ENCODE data around the gene CACNB2. TPM values are rescaled to one million over a fixed set of nuclear protein-coding genes. Genes with fewer than 3 reads are reported as not detected.

Gene CACNB2
- total and polyA plus RNA-seq, 4 donors, result 0.38 to 3.1 (median 0.83) TPM

- H3K36me3 ChIP-seq (ENCODE audit: control insufficient read depth in 4 of 4, insufficient read depth in 3 of 4, low read depth in 1 of 4, low read length in 3 of 4), result no peaks in the 10 kb centered on the region
- no peaks in the 10 kb centered on the region for H3K9me3 ChIP-seq (ENCODE audit: control insufficient read depth in 4 of 4, low read length in 3 of 4)
- whole genome bisulfite sequencing, result 90% methylated on average over 6 of the region's 6 CpGs
- no peak overlapping the region for H3K9ac ChIP-seq (ENCODE audit: low read depth in 1 of 2, low read length in 2 of 2)
- TF ChIP-seq JUND (IDR thresholded peaks at IDR 0.05) (no peak), FOXA2 (IDR thresholded peaks at IDR 0.05) (no peak), HNF4A (conservative IDR thresholded peaks at IDR 0.05) (no peak), FOXA1 (IDR thresholded peaks at IDR 0.05) (no peak), REST (IDR thresholded peaks at IDR 0.05) (no peak), RAD21 (IDR thresholded peaks at IDR 0.05) (no peak), SP1 (IDR thresholded peaks at IDR 0.05) (no peak), RXRA (IDR thresholded peaks at IDR 0.05) (no peak), GABPA (IDR thresholded peaks at IDR 0.05 in 1 of 2, conservative IDR thresholded peaks at IDR 0.05 in 1 of 2) (no peak), YY1 (IDR thresholded peaks at IDR 0.05) (no peak), MAX (IDR thresholded peaks at IDR 0.05) (no peak), HNF4G (IDR thresholded peaks at IDR 0.05) (no peak), ZBTB33 (IDR thresholded peaks at IDR 0.05) (no peak)
- no peaks in the 10 kb centered on the region for H3K4me1 ChIP-seq (ENCODE audit: control insufficient read depth in 4 of 4, insufficient read depth in 4 of 4, low read length in 3 of 4)
- DNase-seq (ENCODE audit: low spot score), result no peak
- H3K27ac ChIP-seq (ENCODE audit: low read depth in 1 of 2, low read length in 2 of 2), result no peak overlapping the region
- H3K4me3 ChIP-seq (ENCODE audit: low read depth in 1 of 3, low read length in 3 of 3), result no peak overlapping the region
- H3K27me3 ChIP-seq (ENCODE audit: control insufficient read depth in 4 of 4, insufficient read depth in 4 of 4, low read length in 3 of 4), result no peaks in the 10 kb centered on the region
Measured at GRCh38 chr10:18450298-18450697, 310.1 kb downstream of the CACNB2 start.

GRCh38 chr10:18455086-18455884 is 315.1 kb downstream of the CACNB2 start:
- H3K27ac ChIP-seq (ENCODE audit: low read depth in 1 of 2, low read length in 2 of 2), result no peak overlapping the region
- DNase-seq (ENCODE audit: low spot score), result no peak
- no peaks in the 10 kb centered on the region for H3K27me3 ChIP-seq (ENCODE audit: control insufficient read depth in 4 of 4, insufficient read depth in 4 of 4, low read length in 3 of 4)
- H3K9ac ChIP-seq (ENCODE audit: low read depth in 1 of 2, low read length in 2 of 2), result no peak overlapping the region
- H3K4me1 ChIP-seq (ENCODE audit: control insufficient read depth in 4 of 4, insufficient read depth in 4 of 4, low read length in 3 of 4), result no peaks in the 10 kb centered on the region
- WGBS, result 92% methylated on average over 1 of the region's 1 CpG
- no peaks in the 10 kb centered on the region for H3K9me3 ChIP-seq (ENCODE audit: control insufficient read depth in 4 of 4, low read length in 3 of 4)
- no peaks in the 10 kb centered on the region for H3K36me3 ChIP-seq (ENCODE audit: control insufficient read depth in 4 of 4, insufficient read depth in 3 of 4, low read depth in 1 of 4, low read length in 3 of 4)
- H3K4me3 ChIP-seq (ENCODE audit: low read depth in 1 of 3, low read length in 3 of 3), result no peak overlapping the region
- no peak for TF ChIP-seq GABPA (IDR thresholded peaks at IDR 0.05 in 1 of 2, conservative IDR thresholded peaks at IDR 0.05 in 1 of 2)
- no peak for TF ChIP-seq RXRA (IDR thresholded peaks at IDR 0.05)
- no peak for TF ChIP-seq FOXA2 (IDR thresholded peaks at IDR 0.05)
- TF ChIP-seq SP1 (IDR thresholded peaks at IDR 0.05), result no peak
- no peak for TF ChIP-seq MAX (IDR thresholded peaks at IDR 0.05)
- TF ChIP-seq ATF3 (IDR thresholded peaks at IDR 0.05), result no peak
- no peak for TF ChIP-seq NR2F2 (IDR thresholded peaks at IDR 0.05)
- no peak for TF ChIP-seq JUND (IDR thresholded peaks at IDR 0.05)
- TF ChIP-seq HNF4G (IDR thresholded peaks at IDR 0.05), result no peak
- TF ChIP-seq YY1 (IDR thresholded peaks at IDR 0.05), result no peak
- TF ChIP-seq HNF4A (conservative IDR thresholded peaks at IDR 0.05), result no peak
- no peak for TF ChIP-seq EGR1 (IDR thresholded peaks at IDR 0.05; ENCODE audit: low read depth in 2 of 2)
- TF ChIP-seq ZBTB33 (IDR thresholded peaks at IDR 0.05), result no peak
- TF ChIP-seq REST (IDR thresholded peaks at IDR 0.05), result no peak
- TF ChIP-seq TAF1 (conservative IDR thresholded peaks at IDR 0.05), result no peak

Measured in liver (tissue), 9 donors.